SK-N-MC (cell line): ENCODE results near the gene SMG6.
"Not testable (repeated sequence)": the region's sequence is repeated elsewhere in the genome, so short reads cannot be mapped to it uniquely, and the experiment has no call there.

Experiments
- DNase-seq: peaks from one replicate; pipeline ENCODE4 v3.0.0-alpha.2; 2011; ENCODE audit warnings: low read depth, low spot score
- H3K27ac ChIP-seq: fragments of 200-600 bp; sonication (generic); 2 replicates; pipeline ENCODE4 v1.5.1; 2016; ENCODE audit warnings: mixed run types
- H3K36me3 ChIP-seq: fragments of 200-600 bp; sonication (generic); 2 replicates; pipeline ENCODE4 v1.6.1; 2017; ENCODE audit warnings: antibody characterized with exemption, low read length, mixed read lengths; ENCODE audit not compliant: insufficient read depth
- H3K4me3 ChIP-seq: fragments of 200-600 bp; sonication (generic); 2 replicates; pipeline ENCODE4 v1.5.1; 2016
- H3K9ac ChIP-seq: fragments of 200-600 bp; sonication (generic); 2 replicates; pipeline ENCODE4 v1.8.0; 2017; ENCODE audit warnings: mixed run types, mixed read lengths; ENCODE audit not compliant: insufficient read length
- H3K9me3 ChIP-seq: fragments of 200-600 bp; sonication (generic); 2 replicates; pipeline ENCODE4 v1.6.1; 2017; ENCODE audit warnings: low read depth, mild to moderate bottlenecking, antibody characterized with exemption, low read length, moderate library complexity, mixed read lengths
- EZH2 ChIP-seq: fragments of 200-600 bp; sonication (generic); IDR thresholded peaks from one replicate; pipeline ENCODE4 v1.6.1; 2017; ENCODE audit warnings: antibody characterized with exemption
- FOXP2 ChIP-seq: optimal IDR thresholded peaks from 2 replicates; pipeline ENCODE3; 2011; ENCODE audit warnings: mild to moderate bottlenecking, moderate library complexity; ENCODE audit not compliant: insufficient read depth; ENCODE audit errors: extremely low read length, control extremely low read depth
- POLR2AphosphoS5 ChIP-seq: IDR thresholded peaks from 2 replicates; pipeline ENCODE4 v1.6.1; 2012; ENCODE audit warnings: mild to moderate bottlenecking, low read depth, low read length, borderline replicate concordance

Gene SMG6

GRCh38 chr17:2336852-2337543 lies 33.4 kb upstream of the SMG6 start, which contains the start of gene SGSM2:
Gene SGSM2 (plus strand): TSS chr17:2337501. CDS start chr17:2337689, 188 bp downstream.
- Histone ChIP-seq H3K9me3 (no peaks in the 10 kb centered on the region), H3K27ac (peak within 1 kb of the TSS; percentile 86), H3K36me3 (peaks cover 45% of the 10 kb centered on the region), H3K9ac (peak within 1 kb of the TSS; percentile 98), H3K4me3 (peak within 1 kb of the TSS; percentile 97)
- TF ChIP-seq POLR2AphosphoS5 (no peak), EZH2 (no peak), FOXP2 (no peak)
- DNase-seq, result no peak

DNA sequence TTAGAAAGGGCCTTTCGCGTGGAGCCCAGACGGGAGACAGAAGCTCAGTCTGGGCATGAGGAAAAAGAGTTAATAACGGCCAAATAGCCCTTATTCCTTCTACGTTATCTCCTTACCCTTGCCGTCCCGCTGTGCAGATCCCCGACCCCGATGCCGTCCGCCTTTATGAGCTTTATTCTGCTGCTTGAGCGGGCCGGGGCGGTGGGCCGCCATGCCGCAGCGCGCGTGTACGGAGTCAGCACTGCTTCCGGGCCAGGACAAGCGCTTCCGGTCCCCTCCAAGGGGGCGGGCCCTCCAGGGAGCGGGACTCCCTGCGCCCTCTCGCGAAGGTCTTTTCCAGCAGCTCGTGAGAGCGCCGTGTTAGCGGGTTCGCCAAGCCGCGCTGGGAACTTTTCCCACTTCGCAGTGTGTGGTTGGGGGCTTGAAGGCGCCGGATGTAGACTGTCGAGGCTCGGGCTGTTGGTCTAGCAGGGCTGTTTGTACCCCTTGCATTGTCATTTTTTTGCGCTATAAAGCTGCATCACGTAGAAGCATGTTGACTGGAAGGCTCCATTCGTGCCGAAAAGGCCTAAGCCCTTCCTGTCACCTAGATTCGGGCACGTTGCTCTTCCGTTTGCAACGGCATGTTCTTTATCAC lies 32.7 kb upstream of the SMG6 start, which contains the start of gene TSR1:
TSR1 (minus strand) TSS at position 243 of the 637 bp plus-strand sequence; CDS start at position 213, 30 bp downstream.
- peaks cover 47% of the 10 kb centered on the region for H3K36me3 ChIP-seq
- peak within 1 kb of the TSS; percentile 97 for H3K4me3 ChIP-seq
- TF ChIP-seq FOXP2 (no peak), POLR2AphosphoS5 (peak; percentile 94)
- peak within 1 kb of the TSS; percentile 98 for H3K9ac ChIP-seq
- DNase-seq, result peak; percentile 30
- H3K27ac ChIP-seq, result peak within 1 kb of the TSS; percentile 86
- H3K9me3 ChIP-seq, result no peaks in the 10 kb centered on the region

GRCh38 chr17:2335726-2336214 lies 32.2 kb upstream of the SMG6 start:
- H3K4me3 ChIP-seq, result peak overlapping the region; percentile 97
- peak overlapping the region; percentile 75 for H3K27ac ChIP-seq
- TF ChIP-seq POLR2AphosphoS5 (no peak), EZH2 (no peak), FOXP2 (no peak)
- peak overlapping the region; percentile 98 for H3K9ac ChIP-seq
- peaks cover 52% of the 10 kb centered on the region for H3K36me3 ChIP-seq
- no peak for DNase-seq
- no peaks in the 10 kb centered on the region for H3K9me3 ChIP-seq

GRCh38 chr17:2331303-2331702 lies 27.7 kb upstream of the SMG6 start:
- no peak for DNase-seq
- no peak overlapping the region for H3K4me3 ChIP-seq
- no peak overlapping the region for H3K9ac ChIP-seq
- peaks cover 95% of the 10 kb centered on the region for H3K36me3 ChIP-seq
- TF ChIP-seq POLR2AphosphoS5 (no peak), EZH2 (no peak), FOXP2 (no peak)
- H3K9me3 ChIP-seq, result no peaks in the 10 kb centered on the region
- H3K27ac ChIP-seq, result no peak overlapping the region

GRCh38 chr17:2323629-2324314 lies 20.2 kb upstream of the SMG6 start:
- Histone ChIP-seq H3K9me3 (no peaks in the 10 kb centered on the region), H3K27ac (no peak overlapping the region), H3K9ac (no peak overlapping the region), H3K36me3 (peaks cover 68% of the 10 kb centered on the region), H3K4me3 (no peak overlapping the region)
- TF ChIP-seq POLR2AphosphoS5, result no peak
- no peak for DNase-seq

- Histone ChIP-seq H3K36me3 (peaks cover 45% of the 10 kb centered on the region), H3K9me3 (no peaks in the 10 kb centered on the region), H3K27ac (no peak overlapping the region), H3K9ac (no peak overlapping the region), H3K4me3 (no peak overlapping the region)
- TF ChIP-seq FOXP2, result no peak
- TF ChIP-seq POLR2AphosphoS5, result 0 out of 2 replicates have a peak, but pooled peaks have one; percentile 16
- DNase-seq, result no peak
These were observed 17.8 kb upstream of the SMG6 start for GRCh38 chr17:2321399-2321798.

DNA sequence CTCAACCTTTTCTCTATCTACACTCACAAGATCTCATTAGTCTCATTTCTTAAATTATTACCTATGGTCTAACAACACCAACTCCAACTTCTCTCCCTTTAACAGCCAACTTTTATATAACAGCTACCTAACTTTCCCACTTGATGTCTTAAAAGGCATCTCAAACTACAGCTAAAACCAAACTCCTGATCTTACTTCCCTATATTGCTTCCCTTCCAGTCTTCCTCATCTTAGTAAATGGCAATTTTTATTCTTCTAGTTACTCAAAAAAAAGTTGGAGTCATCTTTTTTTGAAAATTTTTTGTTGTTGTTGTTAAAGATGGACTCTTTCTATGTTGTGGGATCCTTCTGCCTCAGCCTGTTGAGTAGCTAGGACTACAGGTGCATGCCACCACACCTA lies 15.5 kb upstream of the SMG6 start:
- DNase-seq, result no peak
- Histone ChIP-seq H3K36me3 (peaks cover 22% of the 10 kb centered on the region), H3K9ac (no peak overlapping the region), H3K27ac (peak overlapping the region; percentile 26), H3K4me3 (no peak overlapping the region), H3K9me3 (no peaks in the 10 kb centered on the region)
- no peak for TF ChIP-seq POLR2AphosphoS5
- TF ChIP-seq FOXP2, result no peak
- no peak for TF ChIP-seq EZH2

GRCh38 chr17:2317796-2318195 lies 14.2 kb upstream of the SMG6 start:
- peaks cover 9% of the 10 kb centered on the region for H3K36me3 ChIP-seq
- DNase-seq, result no peak
- no peaks in the 10 kb centered on the region for H3K9me3 ChIP-seq
- H3K27ac ChIP-seq, result peak overlapping the region; percentile 50
- no peak overlapping the region for H3K9ac ChIP-seq
- no peak overlapping the region for H3K4me3 ChIP-seq
- TF ChIP-seq POLR2AphosphoS5 (no peak), EZH2 (no peak), FOXP2 (no peak)

DNA sequence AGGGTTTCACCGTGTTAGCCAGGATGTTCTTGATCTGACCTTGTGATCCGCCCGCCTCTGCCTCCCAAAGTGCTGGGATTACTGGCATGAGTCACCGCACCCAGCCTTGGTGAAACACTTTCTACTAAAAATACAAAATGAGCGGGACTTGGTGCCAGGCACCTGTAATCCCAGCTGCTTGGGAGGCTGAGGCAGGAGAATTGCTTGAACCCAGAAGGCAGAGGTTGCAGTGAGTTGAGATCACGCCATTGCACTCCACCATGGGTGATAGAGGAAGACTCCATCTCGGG lies 13.3 kb upstream of the SMG6 start:
- H3K4me3 ChIP-seq, H3K9me3 ChIP-seq, DNase-seq, H3K9ac ChIP-seq, H3K36me3 ChIP-seq, H3K27ac ChIP-seq: not testable (repeated sequence)
